DND-41 (cell line): ENCODE data around the gene GPC6.

Experiments used
- ATAC-seq: fragments of 200-7000 bp; cut with Tn5 transposase; 3 replicates; pipeline ENCODE4 v1.9.1; 2021; ENCODE audit warnings: low read depth; ENCODE audit not compliant: insufficient read depth
- DNase-seq: peaks from one replicate; pipeline ENCODE4 v3.0.0-alpha.2; 2020
- H2AFZ ChIP-seq: 2 replicates; pipeline ENCODE4 v1.6.0; 2012; ENCODE audit warnings: low read depth, low read length
- H3K27ac ChIP-seq: 2 replicates; pipeline ENCODE4 v1.5.1; 2012; ENCODE audit warnings: low read length, inconsistent platforms
- H3K27me3 ChIP-seq: fragments of 200-600 bp; sonication (generic); 2 replicates; pipeline ENCODE4 v1.6.0; 2012; ENCODE audit warnings: low read length, mild to moderate bottlenecking, inconsistent platforms; ENCODE audit not compliant: insufficient read depth, poor library complexity
- H3K36me3 ChIP-seq: 2 replicates; pipeline ENCODE4 v1.5.1; 2012; ENCODE audit warnings: low read length, inconsistent platforms; ENCODE audit not compliant: insufficient read depth
- H3K4me1 ChIP-seq: 2 replicates; pipeline ENCODE4 v1.5.1; 2012; ENCODE audit warnings: mild to moderate bottlenecking, low read length; ENCODE audit not compliant: insufficient read depth
- H3K4me2 ChIP-seq: 2 replicates; pipeline ENCODE4 v1.6.0; 2012; ENCODE audit warnings: mild to moderate bottlenecking, moderate library complexity, low read length, inconsistent platforms; ENCODE audit not compliant: insufficient read depth
- H3K4me3 ChIP-seq, 2 experiments: fragments of 200-600 bp in 1 of 2; shearing (Covaris generic) in 1 of 2; 2 replicates each; pipeline ENCODE4 v1.5.1; 2012 to 2016; ENCODE audit warnings: inconsistent platforms in 2 of 2, low read length in 2 of 2, mild to moderate bottlenecking in 2 of 2, low read depth in 1 of 2, moderate library complexity in 1 of 2
- H3K79me2 ChIP-seq: 2 replicates; pipeline ENCODE4 v1.6.0; 2012; ENCODE audit warnings: low read length, inconsistent platforms; ENCODE audit not compliant: insufficient read depth
- H3K9ac ChIP-seq: 2 replicates; pipeline ENCODE4 v1.6.0; 2012; ENCODE audit warnings: low read depth, mild to moderate bottlenecking, inconsistent platforms, low read length, moderate library complexity
- H3K9me3 ChIP-seq: 2 replicates; pipeline ENCODE4 v1.5.1; 2012; ENCODE audit warnings: low read length, moderate library complexity, mild to moderate bottlenecking, inconsistent platforms; ENCODE audit not compliant: insufficient read depth, severe bottlenecking
- H4K20me1 ChIP-seq: 2 replicates; pipeline ENCODE4 v1.6.0; 2012; ENCODE audit warnings: low read length; ENCODE audit not compliant: insufficient read depth
- CTCF ChIP-seq: IDR thresholded peaks from 2 replicates; pipeline ENCODE4 v1.5.1; 2012; ENCODE audit warnings: borderline replicate concordance, low read length, moderate library complexity, mild to moderate bottlenecking; ENCODE audit not compliant: poor library complexity, severe bottlenecking; ENCODE audit errors: extremely low read depth
- EZH2 ChIP-seq: IDR thresholded peaks from 3 replicates; pipeline ENCODE4 v1.6.1; 2012; ENCODE audit warnings: borderline replicate concordance, low read depth, mild to moderate bottlenecking, moderate library complexity, low read length, inconsistent platforms; ENCODE audit not compliant: severe bottlenecking

Gene GPC6

GRCh38 chr13:93238711-93239110, 12.1 kb downstream of the GPC6 start:
- H3K9me3 ChIP-seq = peaks cover 11% of the 10 kb centered on the region
- no peak for DNase-seq

GRCh38 chr13:93243375-93244063, 16.9 kb downstream of the GPC6 start:
- DNase-seq = no peak
- H3K4me1 ChIP-seq = no peaks in the 10 kb centered on the region
- H3K4me2 ChIP-seq = no peak overlapping the region
- TF ChIP-seq EZH2 (no peak), CTCF (no peak)
- no peak overlapping the region for H3K4me3 ChIP-seq
- peaks cover 9% of the 10 kb centered on the region for H3K9me3 ChIP-seq
- no peak overlapping the region for H3K27ac ChIP-seq
- ATAC-seq = no peak
- H4K20me1 ChIP-seq = no peaks in the 10 kb centered on the region
- H3K79me2 ChIP-seq = no peaks in the 10 kb centered on the region
- no peak overlapping the region for H3K9ac ChIP-seq
- no peaks in the 10 kb centered on the region for H3K36me3 ChIP-seq
- H3K27me3 ChIP-seq = no peaks in the 10 kb centered on the region
- H2AFZ ChIP-seq = no peak overlapping the region

More at GRCh38 chr13:93238711-93239110, 12.1 kb downstream of the GPC6 start:
- no peak overlapping the region for H3K27ac ChIP-seq
- H4K20me1 ChIP-seq = no peaks in the 10 kb centered on the region
- H3K36me3 ChIP-seq = no peaks in the 10 kb centered on the region
- H3K79me2 ChIP-seq = no peaks in the 10 kb centered on the region
- no peak overlapping the region for H3K4me3 ChIP-seq
- no peak overlapping the region for H2AFZ ChIP-seq
- no peak overlapping the region for H3K9ac ChIP-seq
- no peaks in the 10 kb centered on the region for H3K27me3 ChIP-seq
- no peaks in the 10 kb centered on the region for H3K4me1 ChIP-seq
- no peak overlapping the region for H3K4me2 ChIP-seq
- ATAC-seq = no peak
- TF ChIP-seq CTCF (no peak), EZH2 (no peak)

DNA sequence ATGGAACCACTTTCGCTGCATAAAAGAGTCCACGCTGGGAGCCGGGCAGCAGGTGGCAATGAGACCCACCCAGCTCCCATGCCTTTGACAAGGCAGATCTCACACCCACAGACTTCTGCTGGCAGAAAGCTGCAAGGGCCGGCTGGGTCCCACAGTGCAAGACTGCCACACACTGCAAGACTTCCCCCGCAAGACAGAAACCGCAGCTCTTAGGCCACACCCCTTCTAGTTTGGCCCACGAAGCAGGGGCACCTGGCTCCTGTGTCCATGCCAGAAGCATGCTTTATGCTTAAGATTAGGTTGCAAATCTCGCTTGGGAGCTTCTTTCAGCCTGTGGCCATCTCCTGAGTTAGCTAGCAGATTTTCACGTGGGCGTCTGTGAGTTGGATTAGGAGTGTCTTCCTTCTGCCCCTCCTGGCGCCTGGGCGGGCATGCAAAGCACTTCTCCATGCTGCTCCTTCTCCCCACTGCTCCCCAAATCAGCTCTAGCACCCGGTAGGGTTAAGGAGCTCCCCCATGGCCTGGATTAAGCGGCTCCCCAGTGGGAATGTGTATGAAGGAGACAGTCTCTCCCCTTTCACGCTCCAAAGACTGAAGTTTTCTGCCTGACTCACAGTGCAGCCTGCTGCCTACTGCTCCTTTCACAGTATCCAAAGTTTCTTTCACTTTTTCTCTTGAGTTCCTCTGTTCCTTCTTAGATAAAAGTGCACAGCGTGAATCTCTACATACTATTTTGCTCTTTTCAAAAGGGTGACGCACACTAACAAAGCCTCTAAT, 17.7 kb downstream of the GPC6 start:
- Histone ChIP-seq H3K4me3 (no peak overlapping the region), H3K27ac (no peak overlapping the region), H2AFZ (no peak overlapping the region), H3K4me2 (no peak overlapping the region), H3K36me3 (no peaks in the 10 kb centered on the region), H3K79me2 (no peaks in the 10 kb centered on the region), H3K4me1 (no peaks in the 10 kb centered on the region), H3K9me3 (peaks cover 4% of the 10 kb centered on the region), H3K9ac (no peak overlapping the region), H3K27me3 (no peaks in the 10 kb centered on the region), H4K20me1 (no peaks in the 10 kb centered on the region)
- TF ChIP-seq EZH2 (no peak), CTCF (no peak)
- no peak for ATAC-seq
- no peak for DNase-seq
